ENCODE results near the gene ALKBH3.

GRCh38 chr11:43866969-43867368 is 13.7 kb upstream of the ALKBH3 start:
- TF ChIP-seq CTCF (IDR thresholded peaks at IDR 0.05) = no peak
- TF ChIP-seq POLR2A (IDR thresholded peaks at IDR 0.05) = no peak
- TF ChIP-seq EP300 (IDR thresholded peaks at IDR 0.05) = no peak

All from upper lobe of left lung (tissue), 4 donors.